ENCODE measurements around the gene LAMA4.

GRCh38 chr6:112272799-112273198, 18.4 kb upstream of the LAMA4 start:
- TF ChIP-seq HNF4A (conservative IDR thresholded peaks at IDR 0.05) (no peak), CTCF (IDR thresholded peaks at IDR 0.05; ENCODE audit: low read depth, low read length, missing input control) (no peak), TAF1 (conservative IDR thresholded peaks at IDR 0.05) (no peak), RAD21 (IDR thresholded peaks at IDR 0.05) (no peak), GABPA (IDR thresholded peaks at IDR 0.05 in 1 of 2, conservative IDR thresholded peaks at IDR 0.05 in 1 of 2) (no peak), SP1 (IDR thresholded peaks at IDR 0.05) (no peak), JUND (IDR thresholded peaks at IDR 0.05) (no peak)
- TF ChIP-seq, protein P1, sequence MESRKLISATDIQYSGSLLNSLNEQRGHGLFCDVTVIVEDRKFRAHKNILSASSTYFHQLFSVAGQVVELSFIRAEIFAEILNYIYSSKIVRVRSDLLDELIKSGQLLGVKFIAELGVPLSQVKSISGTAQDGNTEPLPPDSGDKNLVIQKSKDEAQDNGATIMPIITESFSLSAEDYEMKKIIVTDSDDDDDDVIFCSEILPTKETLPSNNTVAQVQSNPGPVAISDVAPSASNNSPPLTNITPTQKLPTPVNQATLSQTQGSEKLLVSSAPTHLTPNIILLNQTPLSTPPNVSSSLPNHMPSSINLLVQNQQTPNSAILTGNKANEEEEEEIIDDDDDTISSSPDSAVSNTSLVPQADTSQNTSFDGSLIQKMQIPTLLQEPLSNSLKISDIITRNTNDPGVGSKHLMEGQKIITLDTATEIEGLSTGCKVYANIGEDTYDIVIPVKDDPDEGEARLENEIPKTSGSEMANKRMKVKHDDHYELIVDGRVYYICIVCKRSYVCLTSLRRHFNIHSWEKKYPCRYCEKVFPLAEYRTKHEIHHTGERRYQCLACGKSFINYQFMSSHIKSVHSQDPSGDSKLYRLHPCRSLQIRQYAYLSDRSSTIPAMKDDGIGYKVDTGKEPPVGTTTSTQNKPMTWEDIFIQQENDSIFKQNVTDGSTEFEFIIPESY (IDR thresholded peaks at IDR 0.05): no peak
- TF ChIP-seq, protein P2, sequence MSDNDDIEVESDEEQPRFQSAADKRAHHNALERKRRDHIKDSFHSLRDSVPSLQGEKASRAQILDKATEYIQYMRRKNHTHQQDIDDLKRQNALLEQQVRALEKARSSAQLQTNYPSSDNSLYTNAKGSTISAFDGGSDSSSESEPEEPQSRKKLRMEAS (IDR thresholded peaks at IDR 0.05): no peak
- TF ChIP-seq, protein P3, sequence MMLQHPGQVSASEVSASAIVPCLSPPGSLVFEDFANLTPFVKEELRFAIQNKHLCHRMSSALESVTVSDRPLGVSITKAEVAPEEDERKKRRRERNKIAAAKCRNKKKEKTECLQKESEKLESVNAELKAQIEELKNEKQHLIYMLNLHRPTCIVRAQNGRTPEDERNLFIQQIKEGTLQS (IDR thresholded peaks at IDR 0.05): no peak

Measured in liver (tissue), 3 donors.